Smooth muscle cell (in vitro differentiated cells): Measurements from ENCODE around the gene ANKRD23. TPM values are rescaled to one million over a fixed set of nuclear protein-coding genes. Genes with fewer than 3 reads are reported as not detected.

Experiments
- DNase-seq: peaks from one replicate; lab custom pipeline; 2025; ENCODE audit not compliant: unreplicated experiment; lab: John Stamatoyannopoulos, UW
- H2AFZ ChIP-seq: fragments of 200-600 bp; sonication (generic); 2 replicates; pipeline ENCODE4 v1.6.0; 2016; ENCODE audit warnings: antibody characterized with exemption, low read depth, mild to moderate bottlenecking
- H3F3A ChIP-seq: fragments of 200-600 bp; sonication (generic); 2 replicates; pipeline ENCODE4 v1.6.0; 2017; ENCODE audit warnings: antibody characterized with exemption, low read depth
- H3K27ac ChIP-seq: fragments of 200-600 bp; sonication (generic); 2 replicates; pipeline ENCODE4 v1.5.1; 2016; ENCODE audit warnings: low read depth, mild to moderate bottlenecking
- H3K27me3 ChIP-seq: fragments of 200-600 bp; sonication (generic); 2 replicates; pipeline ENCODE4 v1.6.1; 2016; ENCODE audit warnings: low read depth, mild to moderate bottlenecking
- H3K36me3 ChIP-seq: fragments of 200-600 bp; sonication (generic); 2 replicates; pipeline ENCODE4 v1.5.1; 2016; ENCODE audit warnings: low read depth
- H3K4me1 ChIP-seq: fragments of 200-600 bp; sonication (generic); 2 replicates; pipeline ENCODE4 v1.5.1; 2016; ENCODE audit warnings: low read depth
- H3K4me2 ChIP-seq: fragments of 200-600 bp; sonication (generic); 2 replicates; pipeline ENCODE4 v1.6.0; 2016; ENCODE audit warnings: mild to moderate bottlenecking
- H3K4me3 ChIP-seq: fragments of 200-600 bp; sonication (generic); 2 replicates; pipeline ENCODE4 v1.5.1; 2016; ENCODE audit warnings: mild to moderate bottlenecking
- H3K79me2 ChIP-seq: fragments of 200-600 bp; sonication (generic); 2 replicates; pipeline ENCODE4 v1.6.0; 2016; ENCODE audit warnings: low read depth, mild to moderate bottlenecking
- H3K9ac ChIP-seq: fragments of 200-600 bp; sonication (generic); 2 replicates; pipeline ENCODE4 v1.6.0; 2016; ENCODE audit warnings: low read depth
- H3K9me3 ChIP-seq: fragments of 200-600 bp; sonication (generic); replicated peaks from 2 replicates; pipeline ENCODE4 v1.5.1; 2016; ENCODE audit warnings: low read depth
- H4K20me1 ChIP-seq: fragments of 200-600 bp; sonication (generic); 2 replicates; pipeline ENCODE4 v1.6.0; 2016; ENCODE audit warnings: low read depth
- WGBS: methylation state at CpG from one replicate; pipeline ENCODE4 v1.1.7; 2016; ENCODE audit warnings: low lambda C conversion rate; 5-methylcytosine and 5-hydroxymethylcytosine counted together
- polyA plus RNA-seq: library from polyadenylated mRNA; unstranded; fragments of >200 nt; fragmentation: Nextera tagmentation; extraction: Ambion mirVana; gene quantifications from 2 replicates; pipeline ENCODE4 v1.2.1, GENCODE V29; 2016
- total RNA-seq: library from RNA; depleted of rRNA; stranded (reverse); fragments of >200 nt; gene quantifications from 2 replicates; pipeline ENCODE4 v1.2.3, GENCODE V29; 2014
- TF ChIP-seq, protein P1 (sequence below): fragments of 200-600 bp; sonication (generic); IDR thresholded peaks from 2 replicates; pipeline ENCODE4 v1.5.1; 2017; ENCODE audit warnings: borderline replicate concordance, mild to moderate bottlenecking, antibody characterized with exemption; ENCODE audit not compliant: insufficient read depth, poor library complexity, severe bottlenecking

Gene ANKRD23
- total and polyA plus RNA-seq, 2 experiments from 2014 or later: 1.7 to 5.6 TPM

DNA sequence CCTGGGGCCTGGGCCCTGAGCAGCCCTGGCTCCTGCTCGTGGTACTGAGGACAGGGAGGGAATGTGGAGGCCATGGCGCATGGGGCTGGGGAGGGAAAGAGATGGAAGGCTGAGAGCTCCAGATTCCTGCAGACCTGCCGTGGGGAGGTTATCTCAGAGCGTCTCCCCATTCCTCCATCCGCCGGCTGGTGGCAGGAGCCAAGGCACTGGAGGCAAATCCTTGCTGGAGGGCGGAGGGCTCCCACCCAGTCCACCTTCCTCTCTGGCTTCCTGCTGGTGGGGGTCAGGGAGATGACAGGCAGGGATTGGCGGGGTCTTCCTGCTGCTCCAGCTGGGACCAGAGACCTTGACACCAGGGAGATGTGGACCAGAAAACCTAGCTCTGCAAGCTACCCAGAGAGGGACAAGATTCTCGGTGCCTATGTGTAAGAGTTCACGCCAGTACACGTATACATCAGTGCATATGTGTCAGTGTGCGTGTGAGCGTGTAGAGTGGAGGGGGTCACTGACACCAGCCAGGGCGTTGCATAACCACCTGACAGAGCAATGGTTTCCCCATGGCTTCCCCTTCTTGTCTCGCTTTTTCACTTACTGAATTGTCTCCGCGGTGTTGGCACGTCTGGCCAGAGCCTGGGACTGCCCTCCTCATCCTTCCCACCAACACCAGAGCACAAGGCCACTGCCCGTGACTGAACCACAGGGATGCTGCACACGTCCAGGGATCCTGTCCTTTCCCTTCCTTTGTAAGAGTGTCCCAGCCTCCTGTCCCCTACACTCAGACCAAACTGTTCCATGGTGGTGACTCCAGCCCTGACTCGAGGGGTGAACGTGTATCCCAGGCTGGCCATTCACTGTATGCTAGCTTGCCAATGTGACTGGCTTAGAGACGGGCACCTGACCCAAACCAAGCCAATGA is 41.9 kb upstream of the ANKRD23 start:
- H3K27me3 ChIP-seq: no peaks in the 10 kb centered on the region
- TF ChIP-seq, protein P1, sequence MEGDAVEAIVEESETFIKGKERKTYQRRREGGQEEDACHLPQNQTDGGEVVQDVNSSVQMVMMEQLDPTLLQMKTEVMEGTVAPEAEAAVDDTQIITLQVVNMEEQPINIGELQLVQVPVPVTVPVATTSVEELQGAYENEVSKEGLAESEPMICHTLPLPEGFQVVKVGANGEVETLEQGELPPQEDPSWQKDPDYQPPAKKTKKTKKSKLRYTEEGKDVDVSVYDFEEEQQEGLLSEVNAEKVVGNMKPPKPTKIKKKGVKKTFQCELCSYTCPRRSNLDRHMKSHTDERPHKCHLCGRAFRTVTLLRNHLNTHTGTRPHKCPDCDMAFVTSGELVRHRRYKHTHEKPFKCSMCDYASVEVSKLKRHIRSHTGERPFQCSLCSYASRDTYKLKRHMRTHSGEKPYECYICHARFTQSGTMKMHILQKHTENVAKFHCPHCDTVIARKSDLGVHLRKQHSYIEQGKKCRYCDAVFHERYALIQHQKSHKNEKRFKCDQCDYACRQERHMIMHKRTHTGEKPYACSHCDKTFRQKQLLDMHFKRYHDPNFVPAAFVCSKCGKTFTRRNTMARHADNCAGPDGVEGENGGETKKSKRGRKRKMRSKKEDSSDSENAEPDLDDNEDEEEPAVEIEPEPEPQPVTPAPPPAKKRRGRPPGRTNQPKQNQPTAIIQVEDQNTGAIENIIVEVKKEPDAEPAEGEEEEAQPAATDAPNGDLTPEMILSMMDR: no peak

DNA sequence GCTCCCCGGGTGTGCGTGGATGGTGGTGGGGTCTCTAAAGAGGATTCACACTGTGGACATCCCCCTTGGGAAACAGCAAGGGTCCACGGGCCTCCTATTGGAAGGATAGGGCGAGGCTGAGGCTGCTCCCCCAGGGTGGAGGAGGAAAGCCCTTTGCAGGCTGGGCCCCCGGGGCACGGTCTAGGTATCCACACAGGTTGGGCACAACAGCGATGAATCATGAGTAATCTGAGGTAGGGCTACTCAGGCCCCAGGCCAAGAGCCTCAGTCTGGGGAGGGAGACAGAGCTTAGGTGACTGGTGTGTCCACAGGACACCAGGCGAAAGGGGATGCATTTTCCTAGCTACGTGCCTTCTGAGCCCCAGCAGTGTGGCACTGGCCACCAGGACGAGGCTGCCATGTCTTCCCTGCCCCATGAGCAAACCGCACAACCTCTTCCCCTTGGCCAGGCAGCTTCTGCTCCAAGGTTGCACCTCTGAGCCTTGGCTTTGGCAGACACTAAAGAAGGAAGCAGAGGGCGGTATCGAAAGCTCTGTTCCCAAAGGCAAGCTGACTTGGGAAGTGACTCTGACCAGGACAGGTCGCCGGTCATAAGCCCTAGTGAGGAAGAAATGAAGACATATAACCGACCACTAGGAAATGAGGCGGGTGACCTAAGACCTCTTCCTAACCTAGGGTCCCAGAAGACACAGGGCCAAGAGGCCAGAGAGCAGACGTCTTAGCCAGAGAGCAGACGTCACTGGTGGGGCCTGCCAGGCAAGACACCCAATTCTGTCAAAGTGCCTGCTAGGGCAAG is 40.7 kb upstream of the ANKRD23 start:
- H3K9ac ChIP-seq: no peak overlapping the region

More for the DNA sequence above, 41.9 kb upstream of the ANKRD23 start:
- Histone ChIP-seq H3K9ac (no peak overlapping the region), H3K4me3 (no peak overlapping the region), H3F3A (peaks cover 32% of the 10 kb centered on the region), H3K27ac (no peak overlapping the region), H4K20me1 (no peaks in the 10 kb centered on the region), H3K36me3 (no peaks in the 10 kb centered on the region), H3K4me2 (no peak overlapping the region), H2AFZ (no peak overlapping the region), H3K79me2 (no peaks in the 10 kb centered on the region), H3K4me1 (peaks cover 39% of the 10 kb centered on the region), H3K9me3 (no peaks in the 10 kb centered on the region)
- DNase-seq: no peak
- WGBS: 93% methylated on average over 23 of the region's 23 CpGs

DNA sequence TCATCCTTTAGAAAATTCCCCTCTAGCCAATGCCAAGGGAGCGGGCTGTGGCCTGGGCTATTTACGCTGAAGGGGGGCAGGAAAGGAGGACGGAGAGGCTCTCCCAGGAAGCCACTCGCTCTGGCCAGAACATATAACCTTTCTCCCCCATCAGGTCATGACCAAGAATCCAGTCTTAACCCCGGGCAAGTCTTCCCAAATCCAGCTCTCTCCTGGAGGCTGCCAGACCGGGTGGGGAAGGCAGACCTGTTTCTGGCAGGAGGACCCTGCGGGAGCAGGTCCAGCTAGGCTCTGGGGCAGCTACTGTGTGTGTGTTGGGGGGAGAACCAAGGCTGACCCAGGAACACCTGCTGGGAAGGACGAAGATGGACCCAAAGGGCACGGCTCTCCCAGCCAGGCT is 39.5 kb upstream of the ANKRD23 start:
- no peaks in the 10 kb centered on the region for H4K20me1 ChIP-seq
- 82% methylated on average over 9 of the region's 9 CpGs for WGBS
- H3K4me1 ChIP-seq: peaks cover 30% of the 10 kb centered on the region
- H3K4me2 ChIP-seq: no peak overlapping the region
- H3K27ac ChIP-seq: no peak overlapping the region
- H3K4me3 ChIP-seq: no peak overlapping the region
- peaks cover 15% of the 10 kb centered on the region for H3F3A ChIP-seq
- no peaks in the 10 kb centered on the region for H3K27me3 ChIP-seq
- H3K79me2 ChIP-seq: no peaks in the 10 kb centered on the region
- H2AFZ ChIP-seq: no peak overlapping the region
- TF ChIP-seq, protein P1: no peak
- no peak for DNase-seq
- no peaks in the 10 kb centered on the region for H3K9me3 ChIP-seq
- no peak overlapping the region for H3K9ac ChIP-seq
- H3K36me3 ChIP-seq: no peaks in the 10 kb centered on the region

More for the DNA sequence above, 40.7 kb upstream of the ANKRD23 start:
- Histone ChIP-seq H2AFZ (no peak overlapping the region), H3K27me3 (no peaks in the 10 kb centered on the region), H3K9me3 (no peaks in the 10 kb centered on the region), H3K79me2 (no peaks in the 10 kb centered on the region), H3F3A (peaks cover 24% of the 10 kb centered on the region), H3K4me1 (peaks cover 30% of the 10 kb centered on the region), H4K20me1 (no peaks in the 10 kb centered on the region), H3K27ac (no peak overlapping the region), H3K4me3 (no peak overlapping the region), H3K4me2 (no peak overlapping the region), H3K36me3 (no peaks in the 10 kb centered on the region)
- no peak for DNase-seq
- TF ChIP-seq, protein P1: no peak
- WGBS: 79% methylated on average over 19 of the region's 19 CpGs
